Ectodermal cell (in vitro differentiated cells): ENCODE measurements around the gene MAGI1. TPM values are rescaled to one million over a fixed set of nuclear protein-coding genes. Genes with fewer than 3 reads are reported as not detected.
A peak's percentile ranks its signal among the peaks of the same experiment; 100 is the strongest.

ENCODE experiments used
- H3K27ac ChIP-seq: 2 replicates; pipeline ENCODE4 v1.7.0; 2013; ENCODE audit warnings: mild to moderate bottlenecking, low read depth, low read length; ENCODE audit not compliant: insufficient read depth, poor library complexity, severe bottlenecking
- H3K27me3 ChIP-seq: 2 replicates; pipeline ENCODE4 v1.7.0; 2013; ENCODE audit warnings: mild to moderate bottlenecking, low read length; ENCODE audit not compliant: insufficient read depth, control insufficient read depth, poor library complexity, severe bottlenecking
- H3K36me3 ChIP-seq: one replicate; pipeline ENCODE4 v1.7.0; 2013; ENCODE audit warnings: low read length; ENCODE audit not compliant: control insufficient read depth, insufficient read depth
- H3K4me1 ChIP-seq: one replicate; pipeline ENCODE4 v1.7.0; 2013; ENCODE audit warnings: low read length; ENCODE audit not compliant: control insufficient read depth, insufficient read depth
- H3K4me3 ChIP-seq: 2 replicates; pipeline ENCODE4 v1.7.0; 2013; ENCODE audit warnings: low read depth, low read length, control low read depth; ENCODE audit not compliant: insufficient read depth
- H3K9me3 ChIP-seq: 2 replicates; pipeline ENCODE4 v1.7.0; 2013; ENCODE audit warnings: mild to moderate bottlenecking, low read length, moderate library complexity; ENCODE audit not compliant: control insufficient read depth
- WGBS, 2 experiments: methylation state at CpG; one replicate each; pipeline ENCODE4 v1.1.7; 2013; ENCODE audit warnings: missing lambda C conversion rate in 2 of 2; 5-methylcytosine and 5-hydroxymethylcytosine counted together
- polyA plus RNA-seq, 4 experiments: library from polyadenylated mRNA; stranded (reverse); fragments of 50-300 nt; gene quantifications; one replicate each; pipeline ENCODE4 v1.2.3, GENCODE V29; 2013

The MAGI1 gene
- 45.4 TPM for polyA plus RNA-seq (2013, experiment 1 of 4)
- 47.7 TPM for polyA plus RNA-seq (2013, experiment 2 of 4)
- polyA plus RNA-seq (2013, experiment 3 of 4): 28.3 TPM
- 34.3 TPM for polyA plus RNA-seq (2013, experiment 4 of 4)

DNA sequence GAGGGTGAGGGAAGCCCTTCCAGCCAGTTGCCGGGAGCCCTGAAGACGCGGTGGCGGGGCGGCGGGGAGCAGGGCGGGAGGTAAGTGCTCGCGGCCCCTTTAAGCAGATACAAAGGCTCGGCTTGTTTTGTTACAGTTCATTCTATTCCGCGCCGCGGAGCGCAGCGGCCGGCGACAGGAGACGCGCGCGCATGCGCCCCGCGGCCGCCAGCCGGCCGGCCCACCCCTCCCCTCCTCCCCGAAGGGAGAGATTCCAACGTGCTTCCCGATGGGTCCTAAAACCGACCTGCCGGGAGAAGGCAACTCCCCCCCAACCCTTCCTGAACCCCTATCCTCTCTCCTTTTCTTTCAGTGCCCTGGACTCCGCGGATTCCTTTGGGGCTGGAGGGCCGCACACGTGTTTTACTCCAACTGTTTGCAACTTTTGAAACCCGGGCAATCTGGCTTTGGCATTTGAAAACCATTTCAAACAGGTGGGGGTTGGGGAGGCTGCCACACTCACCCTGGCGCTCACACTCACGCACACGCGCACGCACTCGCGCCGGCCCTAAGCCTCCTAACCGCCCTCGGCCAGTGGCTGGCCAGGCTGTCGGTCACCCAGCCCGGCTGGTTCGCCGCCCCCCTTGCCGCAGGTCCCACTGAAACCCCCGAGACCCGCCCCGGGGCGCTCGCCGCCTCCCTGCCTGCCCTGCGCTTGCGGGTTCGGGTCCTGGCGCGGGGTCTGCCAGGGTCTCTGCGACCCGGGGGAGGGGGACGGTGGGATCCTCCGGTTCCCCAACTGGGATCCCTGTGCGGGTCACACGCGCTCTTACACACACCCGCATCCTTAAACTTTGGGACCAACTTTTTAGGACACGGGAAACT lies at the start of gene MAGI1:
MAGI1 (minus strand) TSS at position 193 of the 864 bp plus-strand sequence. CDS start 610 bp downstream, outside the sequence.
- H3K9me3 ChIP-seq: no peaks in the 10 kb centered on the region
- WGBS, 2 experiments: 0% methylated on average over 73 of the region's 73 CpGs
- H3K27ac ChIP-seq: peak within 1 kb of the TSS; percentile 80
- peaks cover 20% of the 10 kb centered on the region for H3K4me1 ChIP-seq
- peaks cover 5% of the 10 kb centered on the region for H3K27me3 ChIP-seq
- H3K4me3 ChIP-seq: peak within 1 kb of the TSS; percentile 83
- no peaks in the 10 kb centered on the region for H3K36me3 ChIP-seq

DNA sequence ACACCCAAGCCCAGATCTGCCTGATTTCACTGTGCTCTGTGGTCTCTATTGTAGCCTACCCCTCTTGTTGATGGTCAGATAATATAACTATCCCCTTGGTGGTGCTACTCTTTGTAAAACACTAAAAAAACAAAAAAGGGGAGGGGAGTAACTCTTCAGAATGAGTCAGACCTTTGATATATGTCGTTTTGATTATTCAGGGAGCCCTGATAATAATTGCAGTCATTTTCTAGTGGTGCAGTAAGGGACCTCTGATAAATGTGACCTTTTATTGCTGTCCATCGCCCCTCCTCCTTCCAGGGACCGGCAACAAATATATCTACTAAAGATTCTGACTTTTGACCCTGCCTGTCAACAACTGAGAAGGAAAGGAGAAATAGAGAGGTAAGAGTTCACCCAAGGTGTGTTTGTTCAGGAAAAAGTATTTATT lies 45.1 kb upstream of the MAGI1 start:
- H3K27ac ChIP-seq: no peak overlapping the region
- no peaks in the 10 kb centered on the region for H3K27me3 ChIP-seq
- no peak overlapping the region for H3K4me3 ChIP-seq
- no peaks in the 10 kb centered on the region for H3K4me1 ChIP-seq
- H3K9me3 ChIP-seq: no peaks in the 10 kb centered on the region
- 38 to 83% methylated on average over 1 to 3 of the region's 3 CpGs for WGBS, 2 experiments
- no peaks in the 10 kb centered on the region for H3K36me3 ChIP-seq

DNA sequence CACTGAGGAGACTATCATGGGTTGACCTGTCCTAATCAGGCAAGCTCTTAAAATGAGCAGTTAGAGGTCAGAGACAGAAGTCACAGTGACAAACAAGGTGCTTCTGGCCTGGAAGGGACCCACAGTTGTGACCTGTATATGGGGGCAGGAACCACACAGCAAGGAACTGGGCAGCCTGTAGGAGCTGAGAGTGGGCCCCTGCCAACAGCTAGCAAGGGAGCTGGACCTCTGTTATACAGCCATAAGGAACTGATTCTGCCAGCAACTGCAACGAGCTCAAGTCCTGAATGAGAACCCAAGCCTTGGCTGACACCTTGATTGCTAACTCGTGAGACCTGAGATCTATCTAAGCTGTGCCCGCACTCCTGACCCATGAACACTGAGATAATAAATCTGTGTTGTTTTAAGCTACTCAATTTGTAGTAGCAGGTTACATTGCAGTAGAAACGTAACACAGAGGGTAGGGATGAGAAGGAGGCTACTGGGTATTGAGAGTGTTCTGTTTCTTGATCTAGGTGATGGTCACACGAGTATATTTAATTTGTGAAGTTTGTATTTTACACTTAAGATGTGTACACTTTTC lies 44.5 kb upstream of the MAGI1 start:
- Histone ChIP-seq H3K27me3 (no peaks in the 10 kb centered on the region), H3K4me1 (no peaks in the 10 kb centered on the region), H3K9me3 (no peaks in the 10 kb centered on the region), H3K27ac (no peak overlapping the region), H3K4me3 (no peak overlapping the region), H3K36me3 (no peaks in the 10 kb centered on the region)
- 78% methylated on average over 5 of the region's 5 CpGs for WGBS, 2 experiments

DNA sequence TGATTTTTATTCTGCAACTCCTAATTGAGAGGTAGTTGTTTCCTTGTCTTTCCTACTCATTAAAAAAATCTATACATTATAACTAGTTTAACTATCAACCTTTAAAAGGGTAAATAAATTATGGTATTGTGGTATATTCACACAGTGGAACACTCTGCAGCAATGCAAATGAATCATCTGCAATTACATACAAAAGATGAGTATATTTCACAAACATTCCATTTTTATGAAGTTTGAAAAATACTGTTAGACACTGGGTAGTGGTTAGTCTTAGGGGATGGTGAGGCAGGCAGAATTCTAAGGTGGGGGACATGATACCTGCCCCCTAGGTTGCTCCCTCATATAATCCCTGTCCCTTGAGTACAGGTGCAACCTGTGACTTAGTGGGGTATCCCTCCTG lies 44.0 kb upstream of the MAGI1 start:
- Histone ChIP-seq H3K27me3 (no peaks in the 10 kb centered on the region), H3K4me3 (no peak overlapping the region), H3K4me1 (no peaks in the 10 kb centered on the region), H3K9me3 (no peaks in the 10 kb centered on the region), H3K36me3 (no peaks in the 10 kb centered on the region), H3K27ac (no peak overlapping the region)

DNA sequence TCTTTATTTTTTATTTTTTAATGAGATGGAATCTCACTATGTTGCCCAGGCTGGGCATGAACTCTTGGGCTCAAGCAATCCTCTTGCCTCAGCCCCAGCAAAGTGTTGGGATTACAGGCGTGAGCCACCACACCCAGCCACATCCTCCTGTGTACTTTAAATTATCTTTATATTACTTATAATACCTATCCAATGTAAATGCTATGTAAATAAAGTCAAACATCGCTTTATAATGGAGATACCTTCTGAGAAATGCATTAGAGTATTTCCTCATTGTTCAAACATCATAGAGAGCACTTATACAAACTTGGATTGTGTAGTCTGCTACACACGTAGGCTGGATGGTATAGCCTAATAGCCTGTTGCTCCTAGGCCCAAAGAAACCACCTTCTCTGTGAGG lies 41.4 kb upstream of the MAGI1 start:
- Histone ChIP-seq H3K27ac (no peak overlapping the region), H3K27me3 (no peaks in the 10 kb centered on the region), H3K4me3 (no peak overlapping the region), H3K9me3 (no peaks in the 10 kb centered on the region), H3K36me3 (no peaks in the 10 kb centered on the region), H3K4me1 (no peaks in the 10 kb centered on the region)
- WGBS, 2 experiments: 83 to 92% methylated on average over 2 of the region's 3 CpGs

DNA sequence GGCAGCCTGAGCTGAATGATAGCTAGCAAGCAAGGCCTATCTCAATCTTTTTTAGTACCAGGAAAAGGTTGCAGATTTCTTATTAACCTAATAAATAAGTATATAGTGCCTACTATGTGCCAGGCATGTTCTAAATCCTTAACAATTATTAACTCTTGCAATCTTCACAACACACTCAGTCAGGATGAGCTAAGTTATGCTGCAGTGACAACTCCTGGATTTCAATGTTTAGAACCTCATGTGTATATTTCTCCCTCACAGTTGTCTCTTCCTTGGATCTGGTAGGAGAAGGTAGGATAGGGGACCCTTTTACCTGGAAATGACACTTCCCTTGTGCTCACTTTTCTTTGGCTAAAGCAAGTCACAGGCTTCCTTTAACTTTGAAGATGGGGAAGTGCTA lies 39.3 kb upstream of the MAGI1 start:
- no peak overlapping the region for H3K27ac ChIP-seq
- H3K9me3 ChIP-seq: no peaks in the 10 kb centered on the region
- no peak overlapping the region for H3K4me3 ChIP-seq
- H3K27me3 ChIP-seq: no peaks in the 10 kb centered on the region
- no peaks in the 10 kb centered on the region for H3K36me3 ChIP-seq
- no peaks in the 10 kb centered on the region for H3K4me1 ChIP-seq

DNA sequence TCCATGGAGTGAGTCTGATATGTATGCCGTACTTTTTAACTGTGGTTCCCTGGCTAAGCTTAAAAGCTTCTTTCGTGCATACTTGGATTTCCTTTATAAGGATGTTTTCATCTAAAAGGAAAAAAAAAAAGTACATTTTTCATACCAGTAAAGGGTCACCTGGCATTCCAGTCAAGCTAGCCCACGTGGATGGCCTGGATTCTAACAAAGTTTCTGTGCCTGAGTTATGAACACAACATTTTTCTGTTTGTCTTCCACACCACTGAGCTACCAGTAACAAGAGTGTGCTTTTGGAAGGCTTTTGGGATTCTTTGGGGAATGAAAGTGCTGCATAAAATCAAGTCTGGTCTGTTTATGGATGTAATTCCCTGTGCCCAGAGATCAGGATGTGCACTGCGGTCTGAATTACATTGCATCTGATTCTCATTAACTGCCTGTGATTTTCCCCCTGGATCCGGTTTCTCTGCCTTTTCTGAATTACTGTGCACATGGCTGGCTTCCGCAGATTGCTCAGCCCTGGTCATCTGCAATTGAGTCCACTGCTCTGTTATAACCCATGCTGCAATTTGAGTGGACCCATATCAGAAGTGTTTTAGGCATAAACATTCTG lies 38.2 kb upstream of the MAGI1 start:
- Histone ChIP-seq H3K4me3 (no peak overlapping the region), H3K9me3 (no peaks in the 10 kb centered on the region), H3K27me3 (no peaks in the 10 kb centered on the region), H3K27ac (no peak overlapping the region), H3K4me1 (no peaks in the 10 kb centered on the region), H3K36me3 (no peaks in the 10 kb centered on the region)
- WGBS, 2 experiments: 91% methylated on average over 6 of the region's 6 CpGs

DNA sequence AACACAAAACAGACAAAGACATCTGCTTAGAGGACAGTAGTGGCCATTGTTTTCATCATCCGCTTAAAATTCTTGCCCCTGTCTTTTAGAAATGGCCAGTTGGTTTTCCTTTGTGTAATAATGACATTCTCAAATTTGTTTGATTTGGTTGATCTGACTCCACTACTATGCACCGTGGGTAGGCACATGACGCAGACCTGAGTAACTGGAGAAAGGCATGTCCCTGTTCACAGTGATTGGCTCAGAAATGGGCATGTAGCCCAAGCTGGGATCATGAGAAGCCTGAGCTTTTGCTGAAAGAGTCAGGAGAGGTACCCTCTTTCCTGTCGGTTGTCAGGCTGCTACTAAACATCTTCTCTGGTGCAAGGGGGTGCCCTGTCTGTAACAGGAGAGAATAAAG lies 36.6 kb upstream of the MAGI1 start:
- Histone ChIP-seq H3K27ac (no peak overlapping the region), H3K9me3 (no peaks in the 10 kb centered on the region), H3K27me3 (no peaks in the 10 kb centered on the region), H3K4me1 (no peaks in the 10 kb centered on the region), H3K36me3 (no peaks in the 10 kb centered on the region), H3K4me3 (no peak overlapping the region)
- 76 to 82% methylated on average over 4 of the region's 4 CpGs for WGBS, 2 experiments

DNA sequence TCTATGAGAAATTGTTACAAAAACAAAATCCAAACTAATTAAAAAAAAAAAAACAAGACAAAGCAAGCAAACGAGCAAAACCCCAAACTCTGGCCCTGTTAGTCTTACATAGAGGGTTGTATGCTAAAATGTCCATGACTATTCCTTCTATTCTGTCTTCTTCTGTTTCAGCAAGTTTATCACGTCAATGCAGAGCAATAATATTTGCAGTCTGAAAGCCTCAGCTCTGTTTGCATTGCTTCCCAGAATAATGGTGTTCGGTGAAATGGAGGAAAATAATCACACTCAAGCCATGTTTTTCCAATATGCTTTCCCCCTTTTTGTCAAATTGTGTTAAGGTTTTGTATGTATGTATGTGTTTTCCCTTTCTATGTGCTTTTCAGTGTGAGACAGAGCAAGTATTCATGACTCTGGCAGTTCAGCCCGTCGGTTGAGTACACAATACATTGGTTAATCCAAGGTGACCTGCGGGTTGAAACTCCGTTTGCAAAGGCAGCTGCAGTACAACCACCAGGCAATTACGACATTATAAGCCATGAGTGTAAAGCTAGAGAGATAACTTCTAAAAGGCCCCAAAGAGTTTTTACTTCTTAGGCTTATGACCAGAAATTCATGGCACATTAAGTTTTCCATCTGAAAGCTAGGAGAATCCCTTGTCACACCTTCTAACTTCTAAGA lies 34.9 kb upstream of the MAGI1 start:
- 79 to 87% methylated on average over 8 of the region's 8 CpGs for WGBS, 2 experiments
- Histone ChIP-seq H3K4me3 (no peak overlapping the region), H3K4me1 (no peaks in the 10 kb centered on the region), H3K27me3 (no peaks in the 10 kb centered on the region), H3K9me3 (no peaks in the 10 kb centered on the region), H3K36me3 (no peaks in the 10 kb centered on the region), H3K27ac (no peak overlapping the region)

DNA sequence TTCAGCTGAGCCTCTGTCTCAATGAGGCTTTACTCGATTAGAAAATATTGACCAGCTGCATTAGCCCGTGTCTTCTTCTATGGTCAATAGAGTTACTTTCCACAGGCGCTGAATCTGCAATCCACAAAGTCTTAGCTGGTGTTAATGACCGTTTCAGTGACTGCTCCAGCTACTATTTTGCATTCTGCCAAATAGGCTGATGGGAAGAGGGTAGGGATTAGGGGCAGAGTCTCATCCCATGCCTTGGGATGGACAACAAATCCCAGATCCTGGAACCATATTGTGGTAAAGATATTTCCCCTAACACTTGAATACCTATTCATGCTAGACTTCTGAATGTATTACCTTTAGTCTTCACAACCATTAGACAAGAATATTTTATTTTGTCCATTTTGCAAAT lies 29.5 kb upstream of the MAGI1 start:
- no peak overlapping the region for H3K27ac ChIP-seq
- no peaks in the 10 kb centered on the region for H3K36me3 ChIP-seq
- no peaks in the 10 kb centered on the region for H3K4me1 ChIP-seq
- H3K9me3 ChIP-seq: no peaks in the 10 kb centered on the region
- no peak overlapping the region for H3K4me3 ChIP-seq
- 92 to 93% methylated on average over 4 of the region's 4 CpGs for WGBS, 2 experiments
- no peaks in the 10 kb centered on the region for H3K27me3 ChIP-seq
